ENCODE data around the gene ALS2. TPM values are rescaled to one million over a fixed set of nuclear protein-coding genes. Genes with fewer than 3 reads are reported as not detected.

The ALS2 gene
- total RNA-seq, 1 experiment from 2014 or later = 23.8 TPM

- Histone ChIP-seq H3K4me1 (ENCODE audit: insufficient read depth, low read length) (peaks cover 6% of the 10 kb centered on the region; the same call in 1 of the 2 replicates), H3K79me2 (ENCODE audit: low read length) (no peaks in the 10 kb centered on the region), H3K27me3 (ENCODE audit: low read length) (no peaks in the 10 kb centered on the region), H3K9ac (ENCODE audit: low read length) (no peak overlapping the region), H3K4me2 (ENCODE audit: low read length) (no peak overlapping the region), H3K36me3 (ENCODE audit: low read depth, low read length) (no peaks in the 10 kb centered on the region), H3K9me3 (ENCODE audit: low read length) (no peaks in the 10 kb centered on the region), H2AFZ (ENCODE audit: low read length) (no peak overlapping the region), H3K9me2 (replicated peaks; ENCODE audit: low read length) (no peaks in the 10 kb centered on the region), H4K20me1 (ENCODE audit: low read length) (no peaks in the 10 kb centered on the region), H3K4me3 (ENCODE audit: low read length) (no peak overlapping the region), H3F3A (ENCODE audit: low read length, unreplicated experiment) (no peaks in the 10 kb centered on the region), H3K27ac (ENCODE audit: low read length) (no peak overlapping the region)
- TF ChIP-seq EZH2 (IDR thresholded peaks at IDR 0.05; ENCODE audit: low read length, unreplicated experiment) = no peak
- TF ChIP-seq CTCF (conservative IDR thresholded peaks at IDR 0.05; ENCODE audit: low read depth, low read length) = no peak
- TF ChIP-seq EZH2phosphoT487 (IDR thresholded peaks at IDR 0.05; ENCODE audit: borderline replicate concordance, low read length) = no peak
- CTCF ChIA-PET = no interaction called here
- BruUV-seq (replicated peaks) = no TSS peak
- ATAC-seq = no peak
- intact Hi-C loops (cut with micrococcal nuclease) = no loop called here
- POLR2A ChIA-PET (ENCODE audit: unreplicated experiment) = no interaction called here
- DNase-seq = no peak
Observed at GRCh38 chr2:201661366-201661765, 119.4 kb downstream of the ALS2 start.

- no peak for ATAC-seq
- Histone ChIP-seq H3K79me2 (ENCODE audit: low read length) (no peaks in the 10 kb centered on the region), H3K9me2 (replicated peaks; ENCODE audit: low read length) (no peaks in the 10 kb centered on the region), H3K27ac (ENCODE audit: low read length) (no peak overlapping the region), H3K36me3 (ENCODE audit: low read depth, low read length) (no peaks in the 10 kb centered on the region), H2AFZ (ENCODE audit: low read length) (0 out of 2 replicates have a peak overlapping the region, but pooled peaks have one; percentile 6), H3K9me3 (ENCODE audit: low read length) (no peaks in the 10 kb centered on the region), H3K4me1 (ENCODE audit: insufficient read depth, low read length) (peaks cover 2% of the 10 kb centered on the region; the same call in 1 of the 2 replicates), H3K4me3 (ENCODE audit: low read length) (no peak overlapping the region), H3K4me2 (ENCODE audit: low read length) (no peak overlapping the region), H4K20me1 (ENCODE audit: low read length) (no peaks in the 10 kb centered on the region), H3F3A (ENCODE audit: low read length, unreplicated experiment) (no peaks in the 10 kb centered on the region), H3K27me3 (ENCODE audit: low read length) (no peaks in the 10 kb centered on the region), H3K9ac (ENCODE audit: low read length) (no peak overlapping the region)
- no peak for DNase-seq
- POLR2A ChIA-PET (ENCODE audit: unreplicated experiment) = no interaction called here
- intact Hi-C loops (cut with micrococcal nuclease) = no loop called here
- no TSS peak for BruUV-seq (replicated peaks)
- TF ChIP-seq CTCF (conservative IDR thresholded peaks at IDR 0.05; ENCODE audit: low read depth, low read length) = no peak
- TF ChIP-seq EZH2 (IDR thresholded peaks at IDR 0.05; ENCODE audit: low read length, unreplicated experiment) = no peak
- no peak for TF ChIP-seq EZH2phosphoT487 (IDR thresholded peaks at IDR 0.05; ENCODE audit: borderline replicate concordance, low read length)
- CTCF ChIA-PET = no interaction called here
Observed at GRCh38 chr2:201660293-201660895, 120.3 kb downstream of the ALS2 start.

- Histone ChIP-seq H3K4me2 (ENCODE audit: low read length) (no peak overlapping the region), H3K9me2 (replicated peaks; ENCODE audit: low read length) (no peaks in the 10 kb centered on the region), H3K9me3 (ENCODE audit: low read length) (no peaks in the 10 kb centered on the region), H3K27ac (ENCODE audit: low read length) (no peak overlapping the region), H3K27me3 (ENCODE audit: low read length) (no peaks in the 10 kb centered on the region), H3F3A (ENCODE audit: low read length, unreplicated experiment) (no peaks in the 10 kb centered on the region), H3K79me2 (ENCODE audit: low read length) (no peaks in the 10 kb centered on the region), H3K4me3 (ENCODE audit: low read length) (no peak overlapping the region), H3K4me1 (ENCODE audit: insufficient read depth, low read length) (no peaks in the 10 kb centered on the region; the same call in 1 of the 2 replicates), H3K9ac (ENCODE audit: low read length) (no peak overlapping the region), H4K20me1 (ENCODE audit: low read length) (no peaks in the 10 kb centered on the region), H3K36me3 (ENCODE audit: low read depth, low read length) (no peaks in the 10 kb centered on the region), H2AFZ (ENCODE audit: low read length) (no peak overlapping the region)
- ChIA-PET POLR2A (ENCODE audit: unreplicated experiment) (no interaction called here), CTCF (no interaction called here)
- ATAC-seq (no peak), DNase-seq (no peak)
- intact Hi-C loops (cut with micrococcal nuclease) = no loop called here
- BruUV-seq (replicated peaks) = no TSS peak
- TF ChIP-seq EZH2 (IDR thresholded peaks at IDR 0.05; ENCODE audit: low read length, unreplicated experiment) = no peak
- no peak for TF ChIP-seq EZH2phosphoT487 (IDR thresholded peaks at IDR 0.05; ENCODE audit: borderline replicate concordance, low read length)
- TF ChIP-seq CTCF (conservative IDR thresholded peaks at IDR 0.05; ENCODE audit: low read depth, low read length) = no peak
Observed at GRCh38 chr2:201656740-201657139, 124.0 kb downstream of the ALS2 start.

Data from PC-3 (cell line).